Colonic mucosa (tissue), 4 donors: Measurements from ENCODE around the gene TEX264. TPM values are rescaled to one million over a fixed set of nuclear protein-coding genes. Genes with fewer than 3 reads are reported as not detected.

Experiments used
- DNase-seq: peaks from one replicate; pipeline ENCODE4 v3.0.0-alpha.2; 2020
- H3K27ac ChIP-seq: fragments of 200-600 bp; one replicate; pipeline ENCODE4 v1.8.0; 2021
- H3K27me3 ChIP-seq: fragments of 200-600 bp; one replicate; pipeline ENCODE4 v1.8.0; 2021
- H3K36me3 ChIP-seq: fragments of 200-600 bp; one replicate; pipeline ENCODE4 v1.8.0; 2021
- H3K4me1 ChIP-seq: fragments of 200-600 bp; one replicate; pipeline ENCODE4 v1.8.0; 2021; ENCODE audit warnings: mild to moderate bottlenecking
- H3K4me3 ChIP-seq: fragments of 200-600 bp; one replicate; pipeline ENCODE4 v1.8.0; 2021
- H3K9ac ChIP-seq, 2 donors: one replicate each; pipeline ENCODE4 v1.7.0; 2013; ENCODE audit warnings: control low read depth in 2 of 2, low read depth in 2 of 2, low read length in 2 of 2
- H3K9me3 ChIP-seq: fragments of 200-600 bp; one replicate; pipeline ENCODE4 v1.8.0; 2021
- CTCF ChIP-seq: fragments of 200-600 bp; IDR thresholded peaks from one replicate; pipeline ENCODE4 v1.8.0; 2022; ENCODE audit warnings: antibody characterized with exemption, mild to moderate bottlenecking
- intact Hi-C: fragments of 100-400 bp; cut with DNase I; formaldehyde crosslinking; loops from one replicate; pipeline ENCODE4 v1.14.1; 2022
- total RNA-seq, 2 donors: library from RNA; stranded (reverse); fragmentation: NEBNext Ultra II Directional in 1 of 2; extraction: Animal tissue kit (Norgen Biotek cat#: 25700) in 1 of 2; gene quantifications; one replicate each; pipeline ENCODE4 v1.2.1, GENCODE V29; 2021
- donor health status: healthy.
- donor health status: DM: no; HTN: no; CAD: no.
- donor health status: DM: no; HTN: no; CAD: no.

Gene TEX264
- total RNA-seq, 2 donors from 2014 or later: 54.0 to 92.3 TPM

GRCh38 chr3:51671734-51672475 is 853 bp downstream of the TEX264 start:
- H3K9me3 ChIP-seq: no peaks in the 10 kb centered on the region
- no peak for TF ChIP-seq CTCF

GRCh38 chr3:51673181-51673801 is 2.2 kb downstream of the TEX264 start:
- Histone ChIP-seq H3K36me3 (no peaks in the 10 kb centered on the region), H3K9ac (peak overlapping the region in 1 of 2 donors; percentile 37), H3K9me3 (no peaks in the 10 kb centered on the region), H3K4me3 (no peak overlapping the region), H3K4me1 (peaks cover 17% of the 10 kb centered on the region), H3K27ac (no peak overlapping the region), H3K27me3 (no peaks in the 10 kb centered on the region)
- intact Hi-C loops: loop anchor here (10.0 kb wide), 1 partner anchor 278 kb away; the partner anchor contains the start of gene RBM15B
- TF ChIP-seq CTCF: no peak
- DNase-seq: no peak

More at GRCh38 chr3:51671734-51672475, 853 bp downstream of the TEX264 start:
- Histone ChIP-seq H3K27ac (peak overlapping the region; percentile 94), H3K36me3 (no peaks in the 10 kb centered on the region), H3K27me3 (no peaks in the 10 kb centered on the region), H3K4me3 (peak overlapping the region; percentile 90), H3K9ac (peak overlapping the region; percentile 91 to 92), H3K4me1 (peaks cover 17% of the 10 kb centered on the region)
- intact Hi-C loops: loop anchor here (10.0 kb wide), 1 partner anchor 277 kb away; the partner anchor contains the start of gene RBM15B
- peak; percentile 84 for DNase-seq

- H3K27me3 ChIP-seq: no peaks in the 10 kb centered on the region
- no peaks in the 10 kb centered on the region for H3K9me3 ChIP-seq
- no peaks in the 10 kb centered on the region for H3K36me3 ChIP-seq
- no peak overlapping the region for H3K27ac ChIP-seq
- TF ChIP-seq CTCF: no peak
- no peak overlapping the region for H3K9ac ChIP-seq
- intact Hi-C loops: loop anchor here (10.0 kb wide), 1 partner anchor 279 kb away; the partner anchor contains the start of gene RBM15B
- peaks cover 14% of the 10 kb centered on the region for H3K4me1 ChIP-seq
- no peak for DNase-seq
- H3K4me3 ChIP-seq: no peak overlapping the region
These were observed 3.0 kb downstream of the TEX264 start for GRCh38 chr3:51673802-51674654.

GRCh38 chr3:51675201-51675611 is 4.2 kb downstream of the TEX264 start:
- Histone ChIP-seq H3K27me3 (no peaks in the 10 kb centered on the region), H3K4me3 (no peak overlapping the region), H3K4me1 (peaks cover 9% of the 10 kb centered on the region), H3K36me3 (no peaks in the 10 kb centered on the region), H3K9ac (no peak overlapping the region), H3K27ac (no peak overlapping the region), H3K9me3 (no peaks in the 10 kb centered on the region)
- intact Hi-C loops: loop anchor here (10.0 kb wide), 1 partner anchor 280 kb away; the partner anchor contains the start of gene RBM15B
- TF ChIP-seq CTCF: no peak
- no peak for DNase-seq

- intact Hi-C loops: loop anchor here (10.0 kb wide), 1 partner anchor 281 kb away; the partner anchor contains the start of gene RBM15B
- Histone ChIP-seq H3K36me3 (no peaks in the 10 kb centered on the region), H3K4me1 (peaks cover 17% of the 10 kb centered on the region)
These were observed 5.1 kb downstream of the TEX264 start for GRCh38 chr3:51676102-51676640.

More at GRCh38 chr3:51676102-51676640, 5.1 kb downstream of the TEX264 start:
- H3K27me3 ChIP-seq: no peaks in the 10 kb centered on the region
- H3K9me3 ChIP-seq: no peaks in the 10 kb centered on the region
- H3K4me3 ChIP-seq: no peak overlapping the region
- no peak overlapping the region for H3K9ac ChIP-seq
- DNase-seq: no peak
- TF ChIP-seq CTCF: no peak
- H3K27ac ChIP-seq: no peak overlapping the region
